HG03095 (cell line): Measurements from ENCODE around the gene MFNG.

Source experiments
- ATAC-seq: cut with Tn5 transposase; IDR thresholded peaks from one replicate; pipeline ENCODE4 v1.9.1; 2021; ENCODE audit warnings: moderate library complexity; ENCODE audit not compliant: unreplicated experiment

Gene MFNG

DNA sequence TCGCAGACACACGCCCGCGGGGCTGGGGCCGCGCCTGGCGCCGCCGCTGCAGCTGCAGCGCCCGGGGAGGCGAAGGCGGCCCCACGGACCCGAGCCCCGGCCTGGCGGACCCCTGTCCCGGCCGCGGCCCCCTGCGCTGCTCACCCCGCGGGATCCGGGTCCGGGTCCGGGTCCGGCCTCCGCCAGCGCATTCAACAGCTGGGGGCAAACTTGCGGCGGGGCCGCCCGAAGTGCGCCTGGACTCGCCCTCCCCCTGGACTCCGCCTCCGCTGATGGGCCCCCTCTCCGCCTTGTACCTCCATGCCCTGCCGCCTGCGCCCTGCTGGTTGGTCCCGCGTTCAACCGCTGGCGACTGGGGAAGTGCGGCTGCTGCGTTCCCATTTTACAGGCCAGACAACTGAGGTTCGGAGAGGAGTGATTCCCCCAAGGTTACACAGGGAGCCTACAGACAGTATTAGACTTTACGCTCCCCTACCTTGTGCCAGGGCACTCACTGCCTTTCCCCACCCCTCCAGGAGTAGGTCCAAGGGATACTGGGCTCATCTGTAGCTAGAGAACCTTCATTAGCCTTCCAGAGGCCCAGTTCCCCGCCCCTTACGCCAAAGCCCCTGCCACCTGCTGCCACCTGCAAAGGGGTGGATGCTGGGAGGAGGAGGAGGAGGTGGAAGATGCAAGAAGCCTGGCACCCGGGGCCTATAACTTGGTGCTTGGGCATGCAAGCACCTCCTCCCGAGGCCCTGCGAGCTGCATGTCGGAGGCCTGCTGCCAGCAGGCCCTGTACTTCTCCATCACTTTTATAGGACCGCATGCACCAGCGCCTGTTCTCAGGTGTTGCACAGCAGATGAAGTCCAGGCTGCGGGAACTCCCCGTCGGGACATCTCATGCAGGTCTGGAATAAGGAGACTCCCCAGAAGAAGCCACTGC lies 58.2 kb downstream of the MFNG start:
- ATAC-seq, result no peak

DNA sequence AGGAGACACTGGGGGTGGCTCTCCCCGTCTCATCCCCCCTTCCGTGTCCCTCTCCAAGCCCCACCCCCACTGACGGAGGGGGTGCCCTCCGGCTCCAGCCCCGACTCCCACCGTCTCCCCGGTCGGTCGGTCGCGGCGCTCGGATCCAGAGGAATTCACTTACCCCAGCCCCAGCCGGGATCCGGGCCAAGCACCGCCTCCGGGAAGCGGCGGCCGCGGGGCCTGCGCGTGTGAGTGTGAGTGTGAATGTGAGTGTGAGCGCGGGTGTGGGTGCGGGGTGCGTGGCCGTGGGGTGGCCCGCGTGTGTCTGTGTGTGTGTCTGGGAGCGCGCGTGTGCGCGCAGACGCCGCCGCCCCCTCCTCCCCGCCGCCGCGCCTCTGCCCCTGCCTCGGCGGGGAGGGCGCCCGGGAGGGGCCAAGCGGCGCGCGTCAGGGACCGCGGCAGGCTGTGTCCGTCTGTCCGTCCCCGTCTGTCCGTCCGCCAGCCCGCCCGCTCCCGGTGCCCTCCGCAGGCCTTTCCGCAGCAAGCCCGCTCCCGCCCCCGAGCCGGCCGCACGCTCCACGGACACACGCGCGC lies 59.0 kb downstream of the MFNG start, which contains the start of gene ELFN2:
ELFN2 (minus strand) TSS at position 345 of the 576 bp plus-strand sequence. CDS start 51,945 bp downstream, outside the sequence.
- no peak for ATAC-seq

DNA sequence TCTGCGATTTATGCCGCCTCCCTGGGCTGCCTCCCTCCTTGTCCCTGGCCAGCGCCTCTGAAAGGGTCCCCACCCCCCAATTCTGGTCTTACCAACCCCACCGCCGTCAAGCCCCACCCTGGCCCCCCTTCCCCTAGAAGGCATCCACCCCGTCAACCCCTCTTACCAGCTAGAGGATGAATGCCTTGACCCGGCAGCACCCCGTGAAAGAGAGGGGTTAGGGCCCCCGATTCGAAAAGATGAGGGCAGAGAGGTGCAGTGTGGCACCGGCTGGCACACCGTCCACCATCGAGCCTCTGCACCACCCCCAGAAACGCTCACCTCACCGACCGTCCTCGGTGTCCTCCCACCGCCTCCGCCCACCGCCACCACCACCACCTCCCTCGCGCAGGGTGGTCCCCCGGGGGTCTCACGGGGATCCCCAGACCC lies 59.5 kb downstream of the MFNG start:
- ATAC-seq, result no peak

DNA sequence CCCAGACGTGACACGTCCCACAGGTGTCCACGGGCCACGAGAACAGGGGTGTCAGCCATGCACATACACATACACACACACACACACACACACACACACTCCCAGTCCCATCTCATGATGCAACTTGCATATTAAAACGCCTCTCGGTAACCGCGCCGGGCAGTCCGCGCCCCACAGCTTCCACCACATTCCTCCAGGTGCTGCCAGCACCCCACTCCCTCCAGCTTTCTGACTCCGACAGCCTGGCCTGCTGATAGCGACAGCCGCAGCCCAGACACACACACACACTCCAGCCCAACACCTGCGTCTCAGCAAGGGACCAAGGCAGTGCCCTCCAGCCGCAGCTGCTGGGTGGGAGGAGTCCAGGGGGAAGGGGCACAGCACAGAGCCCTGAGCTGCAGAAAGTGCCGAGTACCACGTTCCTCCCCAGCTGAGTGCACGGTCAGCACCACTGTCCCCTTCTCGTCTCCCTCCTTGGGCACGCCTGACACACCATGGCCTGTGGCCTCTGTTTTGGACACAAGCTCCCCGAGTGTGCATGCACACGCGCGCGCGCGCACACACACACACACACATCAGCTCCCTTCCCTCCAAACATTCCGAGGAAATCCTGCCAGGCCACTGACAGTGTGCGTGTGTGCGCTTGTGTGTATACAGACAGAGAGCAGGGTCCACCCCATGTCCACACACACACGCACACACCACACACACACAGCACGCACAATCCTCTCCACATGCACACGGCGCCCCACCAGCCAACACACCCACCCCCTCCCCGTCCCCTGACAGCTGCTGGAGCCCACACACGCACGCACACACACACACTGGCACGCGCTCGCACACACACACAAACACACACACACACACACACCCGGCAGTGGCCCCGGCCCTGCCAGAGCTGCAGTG lies 60.1 kb downstream of the MFNG start:
- ATAC-seq, result no peak

DNA sequence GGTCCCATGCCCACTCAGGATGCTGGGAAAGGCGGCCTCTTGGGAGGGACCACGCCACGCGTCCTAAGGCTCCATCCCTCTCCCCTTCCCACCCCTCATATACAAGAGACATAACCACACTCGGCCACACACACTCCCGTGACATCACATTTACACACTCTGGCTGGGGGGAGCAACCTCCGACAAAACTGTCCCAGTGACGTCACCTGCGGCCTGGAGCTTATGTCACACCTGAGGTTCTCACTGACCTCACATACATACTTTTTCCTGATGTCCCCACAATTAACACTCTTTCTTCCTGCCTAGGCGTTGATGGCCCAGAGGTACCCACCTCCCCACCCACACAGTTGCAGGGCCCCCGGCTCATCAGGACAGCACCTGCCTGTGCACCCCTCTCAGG lies 60.8 kb downstream of the MFNG start:
- ATAC-seq, result no peak

DNA sequence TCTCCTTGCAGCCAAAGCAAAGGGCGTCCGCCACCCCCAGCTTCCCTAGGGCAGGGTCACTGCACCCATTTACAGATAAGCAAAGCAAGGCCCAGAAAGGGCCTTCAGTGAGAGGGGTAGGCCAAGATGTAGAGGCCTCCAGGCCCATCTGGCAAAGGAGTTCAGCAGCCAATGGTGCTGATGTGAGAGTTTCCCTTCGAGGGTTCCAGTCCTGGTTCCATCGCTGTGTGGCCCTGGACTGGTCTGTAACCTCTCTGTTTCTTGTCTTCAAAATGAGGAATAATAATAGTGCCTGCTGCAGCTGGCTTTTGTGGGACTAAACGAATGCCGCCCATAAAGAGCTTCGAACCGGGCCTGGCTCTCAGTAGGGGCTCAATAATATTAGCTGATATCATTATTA lies 62.9 kb downstream of the MFNG start:
- no peak for ATAC-seq

DNA sequence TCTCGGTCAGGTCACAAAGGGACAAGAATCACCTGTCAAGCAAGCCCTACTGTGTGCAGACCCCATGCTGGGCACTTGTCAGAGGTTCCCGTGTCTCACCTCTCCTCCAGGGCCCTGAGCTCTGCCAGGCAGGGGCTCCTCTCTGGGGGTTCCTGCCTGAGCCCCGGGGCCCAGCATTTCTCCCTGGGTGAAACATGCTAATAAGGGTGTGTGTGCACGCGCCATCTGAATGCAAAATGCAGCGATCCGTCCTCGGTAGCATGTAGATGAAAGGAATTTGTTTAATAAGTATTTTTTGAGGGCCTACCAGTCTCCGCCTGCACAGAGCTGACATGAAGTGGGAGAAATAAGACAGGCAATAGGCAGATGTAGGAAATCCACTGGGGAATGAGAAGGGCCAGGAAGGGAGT lies 64.7 kb downstream of the MFNG start:
- ATAC-seq, result no peak

DNA sequence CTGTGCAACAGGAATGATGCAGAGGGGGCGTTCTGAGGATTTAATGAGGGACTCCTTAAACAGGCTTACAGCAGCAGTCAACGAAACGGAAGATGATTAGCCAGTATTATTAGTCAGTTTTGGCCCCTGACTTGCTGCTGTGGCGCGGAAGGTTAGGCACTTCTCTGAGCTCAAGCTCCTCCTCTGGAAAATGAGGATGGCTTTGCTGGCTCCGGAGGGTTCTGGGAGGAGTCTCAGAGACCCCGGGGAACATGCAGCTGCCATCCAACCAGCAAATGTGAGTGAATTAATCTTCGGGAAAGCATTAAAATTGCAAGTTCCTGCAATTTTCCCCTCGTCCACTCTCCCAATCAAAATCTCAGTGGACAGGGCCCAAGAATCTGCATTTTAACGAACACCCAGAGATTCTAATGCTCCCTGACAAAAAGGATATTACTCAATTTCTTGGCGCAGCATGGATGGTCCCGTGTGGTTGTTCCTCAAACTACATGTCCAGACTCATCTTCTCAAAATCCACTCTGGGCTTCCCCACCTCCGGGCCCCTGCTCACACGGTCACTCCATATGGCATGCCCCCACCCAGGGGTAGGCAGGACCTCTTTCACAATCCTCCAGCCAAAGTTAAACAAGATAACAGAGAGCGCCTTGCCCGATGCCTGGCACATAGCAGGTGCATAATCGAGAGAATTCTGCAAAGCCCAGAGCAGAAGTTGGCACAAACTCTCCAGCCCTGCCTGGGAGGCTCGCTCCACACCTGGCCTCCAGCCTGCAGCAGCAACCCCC lies 65.3 kb downstream of the MFNG start:
- ATAC-seq, result no peak

DNA sequence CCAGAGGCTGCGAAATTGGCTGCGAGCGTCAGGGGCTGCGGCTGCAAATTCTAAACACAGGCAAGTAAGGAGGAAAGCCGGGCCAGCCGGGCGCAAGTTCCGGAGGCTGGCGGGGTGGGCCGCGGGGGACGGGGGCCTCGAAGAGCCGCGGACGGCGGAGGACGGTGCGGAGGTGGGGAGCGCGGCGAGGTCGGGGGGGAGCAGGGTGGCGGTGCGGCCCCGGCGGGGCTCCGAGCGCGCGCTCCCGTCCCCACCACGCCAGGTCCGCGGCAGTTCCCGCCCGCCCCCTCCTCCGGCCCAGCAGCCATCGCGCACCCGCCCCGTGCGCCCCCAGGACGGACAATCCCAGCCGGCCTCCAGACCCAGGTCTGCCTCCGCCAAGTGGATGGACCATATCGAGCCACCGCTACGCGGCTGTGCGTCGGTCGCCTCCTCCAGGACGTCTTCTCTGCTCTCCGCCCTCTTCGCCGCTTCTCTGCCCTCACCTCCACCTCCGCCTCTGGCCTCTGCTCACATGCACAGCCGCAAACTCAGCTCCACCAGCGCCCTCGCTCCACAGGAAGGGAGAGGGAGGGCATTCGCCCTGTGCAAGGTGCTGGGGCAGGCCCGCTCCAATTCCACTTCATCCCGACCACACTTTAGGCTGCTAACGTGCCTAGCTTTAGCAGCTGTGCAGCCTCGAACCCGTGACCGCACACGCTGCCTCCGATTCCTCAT lies 66.1 kb downstream of the MFNG start:
- no peak for ATAC-seq

DNA sequence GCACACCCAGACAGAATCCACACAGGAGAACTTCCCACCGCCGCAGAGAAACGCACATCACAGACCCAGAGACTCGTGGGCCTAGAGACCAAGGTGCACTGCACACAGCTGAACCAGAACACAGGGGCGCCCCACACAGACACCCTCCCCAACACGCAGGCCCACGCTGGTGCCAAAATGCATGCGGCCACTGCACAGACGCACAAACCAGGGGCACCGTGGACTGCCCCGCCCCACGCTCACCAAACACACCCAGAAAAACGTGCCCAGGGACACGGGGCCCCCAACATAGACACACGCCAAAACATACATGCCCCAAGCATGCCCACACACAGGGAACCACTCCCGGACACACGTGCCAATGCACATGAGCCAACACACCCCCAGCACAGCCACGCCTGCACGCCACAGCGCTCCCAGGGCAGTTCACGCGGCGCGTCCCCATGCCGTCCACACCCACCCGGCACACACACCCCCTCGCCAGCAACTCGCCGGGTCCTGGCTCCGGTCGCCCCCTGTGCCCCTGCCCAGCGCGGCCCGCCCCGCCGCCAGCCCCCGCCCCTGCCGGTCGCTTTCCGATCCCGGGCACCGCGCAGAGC lies 66.7 kb downstream of the MFNG start:
- no peak for ATAC-seq
